ENCODE measurements around the gene AP2B1.
"Not testable (repeated sequence)": the region's sequence is repeated elsewhere in the genome, so short reads cannot be mapped to it uniquely, and the experiment has no call there.

Gene AP2B1

GRCh38 chr17:35645923-35646322, 58.8 kb downstream of the AP2B1 start:
- DNase-seq, result no peak

- no peak for DNase-seq
These were observed 64.3 kb downstream of the AP2B1 start for GRCh38 chr17:35651467-35651866.

GRCh38 chr17:35653619-35654361, 66.7 kb downstream of the AP2B1 start:
- no peak for DNase-seq

DNA sequence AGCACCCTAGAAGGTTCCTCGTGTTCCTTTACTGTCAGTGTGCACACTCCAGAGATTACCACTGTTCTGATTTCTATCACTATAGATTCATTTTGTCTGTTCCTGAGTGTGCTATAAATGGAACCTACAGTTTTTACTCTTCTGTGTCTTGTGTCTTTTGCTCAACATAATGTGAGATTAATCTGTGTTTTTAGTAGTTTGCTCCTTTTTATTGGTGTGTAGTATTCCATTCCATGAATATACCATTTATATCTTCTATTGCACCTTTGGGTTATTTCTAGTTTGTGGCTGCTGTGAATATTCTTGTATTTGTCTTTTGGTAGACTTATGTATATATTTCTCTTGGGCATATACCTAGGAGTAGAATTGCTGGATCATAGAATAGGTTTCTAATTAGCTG, 68.2 kb downstream of the AP2B1 start:
- no peak for DNase-seq

DNA sequence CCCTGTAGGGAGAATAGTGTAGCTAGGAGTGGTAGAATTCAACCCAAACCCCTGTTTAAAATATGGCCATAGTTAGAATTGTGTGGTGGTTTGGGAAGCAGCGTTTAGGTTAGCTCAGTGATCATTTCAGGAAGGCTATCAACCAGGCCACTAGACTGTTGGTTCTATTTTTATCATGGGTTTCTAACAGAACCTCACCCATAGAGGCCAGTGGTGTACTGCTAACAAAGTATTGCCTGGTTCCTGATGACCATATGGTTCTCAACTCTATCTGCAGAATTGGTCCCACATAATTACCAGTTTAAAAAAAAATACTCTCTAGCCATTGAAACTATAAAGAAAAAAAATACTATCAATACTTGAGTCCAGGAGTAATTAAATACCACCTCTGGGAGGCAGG, 73.8 kb downstream of the AP2B1 start:
- DNase-seq, result no peak

DNA sequence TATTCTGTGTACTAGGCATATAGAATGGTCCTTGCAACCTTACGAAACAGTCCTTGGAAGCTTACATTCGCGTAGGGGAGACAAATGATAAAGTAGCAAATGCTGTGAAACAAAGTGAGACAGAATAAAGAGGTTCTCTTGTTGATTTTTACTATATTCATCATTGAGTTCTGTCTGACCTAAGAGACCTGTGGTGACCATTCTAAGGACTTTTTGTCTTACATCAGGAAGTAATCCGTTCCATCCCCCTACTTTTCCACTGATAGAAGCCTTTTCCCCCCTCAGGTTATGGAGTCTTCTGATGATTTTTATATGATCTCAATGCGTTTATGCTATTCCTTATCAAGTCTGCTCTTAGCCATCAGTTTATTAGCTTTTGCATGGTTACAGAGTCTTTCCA, 77.6 kb downstream of the AP2B1 start:
- no peak for DNase-seq

DNA sequence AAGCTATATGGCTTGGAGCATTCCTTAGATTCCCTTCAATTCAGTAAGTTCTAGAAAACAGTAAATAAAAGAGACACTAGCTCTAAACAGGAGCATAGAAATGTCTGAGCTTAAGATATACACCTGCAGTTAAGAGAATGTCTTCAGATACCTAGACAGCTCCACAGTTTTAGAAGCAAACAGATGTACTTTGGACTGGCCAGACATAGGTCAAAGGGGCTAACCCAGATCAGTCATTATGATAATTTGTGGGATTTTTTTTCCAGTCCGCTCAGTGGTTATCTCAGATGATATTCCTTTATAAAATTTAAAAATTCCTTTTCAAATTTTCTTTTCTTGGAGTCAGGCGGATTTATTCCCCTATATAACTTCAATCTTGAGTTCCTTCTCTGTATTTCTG, 78.5 kb downstream of the AP2B1 start:
- DNase-seq, result no peak

DNA sequence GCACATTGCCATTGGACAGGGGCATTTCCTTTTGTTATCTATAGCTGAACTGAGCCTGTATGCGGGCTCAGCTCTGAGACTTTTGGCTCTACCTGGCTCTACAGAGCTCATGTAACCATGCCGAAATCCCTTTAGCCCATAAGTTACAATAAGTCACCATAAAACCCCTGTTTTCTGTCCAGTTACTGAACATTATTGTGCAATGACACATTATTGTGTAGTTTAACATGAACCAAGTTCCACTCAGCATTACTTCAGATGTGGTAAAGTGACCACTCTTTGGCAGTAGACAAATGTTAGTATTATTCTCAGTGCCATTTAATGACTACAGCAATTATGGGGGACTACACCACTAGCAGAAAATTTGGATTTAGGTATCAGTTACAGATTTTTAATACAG, 78.9 kb downstream of the AP2B1 start:
- DNase-seq, result no peak

- DNase-seq, result no peak
These were observed 79.9 kb downstream of the AP2B1 start for GRCh38 chr17:35666967-35667532.

DNA sequence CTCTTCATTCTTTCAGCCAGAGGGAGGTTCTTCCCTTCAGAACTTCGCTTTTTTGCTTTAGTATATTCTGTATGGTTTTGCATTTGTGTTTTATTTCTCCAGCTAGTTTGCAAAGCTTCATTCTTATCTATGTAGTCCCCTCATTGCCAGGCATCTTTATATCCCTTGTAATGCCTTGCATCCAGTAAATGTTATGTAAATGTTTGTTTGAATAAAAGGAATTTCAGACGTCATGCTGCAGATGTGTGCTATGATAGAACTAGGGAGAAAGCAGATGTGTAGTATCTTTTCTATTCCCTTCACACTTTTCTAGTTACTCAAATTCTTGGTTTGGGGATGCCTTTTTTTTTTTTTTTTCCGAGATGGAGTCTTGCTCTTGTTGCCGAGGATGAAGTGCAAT, 81.7 kb downstream of the AP2B1 start:
- no peak for DNase-seq

DNA sequence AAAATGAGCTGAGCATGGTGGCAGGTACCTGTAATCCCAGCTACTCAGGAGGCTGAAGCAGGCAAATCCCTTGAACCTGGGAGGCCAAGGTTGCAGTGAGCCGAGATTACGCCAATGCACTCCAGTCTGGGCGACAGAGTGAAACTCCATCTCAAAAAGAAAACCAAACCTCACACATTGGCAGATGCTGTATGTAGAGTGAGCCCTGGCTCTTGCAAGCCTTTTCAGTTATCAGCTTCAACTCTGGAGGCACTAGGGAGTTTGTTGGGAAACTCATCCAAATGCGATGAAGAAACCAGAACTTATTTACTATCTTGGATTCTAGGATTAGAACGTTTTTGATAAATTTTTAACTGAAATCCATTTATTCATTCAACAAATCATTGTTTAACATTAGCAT, 87.4 kb downstream of the AP2B1 start:
- DNase-seq, result no peak

- no peak for DNase-seq
These were observed 89.3 kb downstream of the AP2B1 start for GRCh38 chr17:35676441-35676840.

DNA sequence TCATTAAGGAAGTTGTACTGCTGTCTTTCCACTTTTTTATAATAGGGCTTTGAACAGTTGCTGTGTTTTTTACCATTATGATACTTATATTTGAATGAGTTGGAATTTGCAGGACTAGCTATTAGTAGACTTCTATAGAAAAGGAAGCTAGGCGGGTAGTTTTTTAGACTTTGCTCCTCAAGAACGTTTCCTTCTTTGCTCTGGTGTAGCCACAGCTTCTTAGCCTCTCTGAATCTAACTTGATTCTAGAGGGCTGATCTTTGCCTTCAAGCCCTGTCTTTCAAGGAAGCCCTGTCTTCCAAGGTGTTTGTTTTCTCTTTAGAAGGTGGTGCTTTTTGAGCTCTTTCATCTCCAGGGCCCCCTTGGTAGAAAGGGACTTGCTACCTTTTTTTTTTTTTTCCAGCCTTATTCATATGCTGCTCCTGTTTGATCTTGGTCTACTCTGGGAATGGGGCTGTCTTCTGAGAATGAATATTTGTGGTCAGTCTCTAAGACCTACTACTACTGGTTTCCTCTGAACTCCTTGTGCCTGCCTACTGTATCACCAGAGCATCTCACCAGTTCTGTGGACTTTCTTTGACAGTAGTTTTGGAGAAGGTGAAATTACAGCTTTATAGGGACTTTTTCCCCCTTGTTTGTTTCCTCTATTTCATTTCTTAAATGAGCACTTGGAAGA, 92.0 kb downstream of the AP2B1 start:
- DNase-seq, result no peak

GRCh38 chr17:35683591-35683990, 96.5 kb downstream of the AP2B1 start:
- DNase-seq, result no peak

GRCh38 chr17:35684055-35684802, 97.1 kb downstream of the AP2B1 start:
- DNase-seq, result no peak

GRCh38 chr17:35692512-35693210, 105.5 kb downstream of the AP2B1 start:
- no peak for DNase-seq

DNA sequence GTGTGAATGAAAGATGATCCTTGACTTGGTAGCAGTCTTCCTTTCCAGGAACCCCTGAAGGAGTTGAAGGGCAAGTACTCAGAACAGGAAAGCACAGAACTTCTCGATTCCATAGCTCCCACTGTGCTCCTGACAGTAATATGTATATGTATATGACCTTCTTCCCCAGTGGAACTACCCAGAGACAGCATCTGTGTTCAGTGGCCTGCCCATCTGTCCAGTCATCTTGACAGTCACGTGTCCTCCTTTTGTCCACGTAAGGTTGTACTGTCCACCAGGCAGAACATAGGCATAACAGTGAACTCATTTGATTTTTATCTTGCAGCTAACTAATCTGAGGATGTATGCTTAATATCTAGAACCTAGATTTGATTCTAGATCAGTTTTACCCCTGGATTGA, 106.5 kb downstream of the AP2B1 start:
- DNase-seq, result no peak

GRCh38 chr17:35694906-35695305, 107.8 kb downstream of the AP2B1 start:
- no peak for DNase-seq

GRCh38 chr17:35695613-35696012, 108.5 kb downstream of the AP2B1 start:
- DNase-seq, result no peak

GRCh38 chr17:35698800-35699199, 111.7 kb downstream of the AP2B1 start:
- DNase-seq, result no peak

DNA sequence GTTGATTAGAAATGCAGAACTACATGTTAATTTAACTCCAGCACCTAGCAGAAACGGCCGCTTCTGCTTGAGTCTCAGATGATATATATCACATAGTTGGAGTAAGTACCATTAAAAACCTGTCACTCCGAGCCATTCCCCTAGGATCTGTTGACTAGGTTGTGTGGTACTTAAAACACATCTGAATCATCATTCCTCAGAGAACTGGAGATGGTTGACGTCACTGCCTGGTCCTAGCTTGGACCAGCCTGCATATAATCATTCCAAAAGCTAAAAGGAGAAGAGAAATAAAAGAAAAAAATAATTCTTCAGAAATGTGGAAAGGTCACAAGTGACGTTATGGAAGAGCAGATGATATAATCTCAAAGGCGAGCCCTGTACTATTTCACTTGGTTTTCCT, 113.0 kb downstream of the AP2B1 start:
- DNase-seq, result no peak

- DNase-seq, result no peak
These were observed 114.4 kb downstream of the AP2B1 start for GRCh38 chr17:35701491-35701890.

DNA sequence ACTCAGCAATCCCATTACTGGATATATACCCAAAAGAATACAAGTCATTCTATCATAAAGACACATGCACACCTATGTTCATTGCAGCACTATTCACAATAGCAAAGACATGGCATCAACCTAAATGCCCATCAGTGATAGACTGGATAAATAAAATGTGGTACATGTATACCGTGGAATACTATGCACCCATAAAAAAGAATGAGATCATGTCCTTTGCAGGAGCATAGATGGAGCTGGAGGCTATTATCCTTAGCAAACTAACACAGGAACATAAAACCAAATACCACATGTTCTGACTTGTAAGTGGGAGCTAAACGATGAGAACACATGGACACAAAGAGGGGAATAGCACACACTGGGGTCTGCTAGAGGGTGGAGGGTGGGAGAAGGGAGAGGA, 116.2 kb downstream of the AP2B1 start:
- not testable (repeated sequence) for DNase-seq
